ENCODE results near the gene HCFC1. TPM values are rescaled to one million over a fixed set of nuclear protein-coding genes. Genes with fewer than 3 reads are reported as not detected.

HCFC1 gene
- total and polyA plus RNA-seq, 9 of the 15 experiments (the other 6 are each of a cell fraction or from before 2014, with no cell fraction given): 2.8 to 133 (median 17.1) TPM

GRCh38 chrX:153945956-153946943, 25.4 kb downstream of the HCFC1 start (continued):
- no peak for TF ChIP-seq RERE (CRISPR knock-in tag; IDR thresholded peaks at IDR 0.05; ENCODE audit: borderline replicate concordance)
- TF ChIP-seq TCFL5 (CRISPR knock-in tag; conservative IDR thresholded peaks at IDR 0.05): no peak
- TF ChIP-seq U2AF2 (optimal IDR thresholded peaks at IDR 0.05; ENCODE audit: low read depth, low read length): no peak
- TF ChIP-seq CEBPB (tag; IDR thresholded peaks at IDR 0.05): no peak
- no peak for TF ChIP-seq ZNF217 (CRISPR knock-in tag; IDR thresholded peaks at IDR 0.05)
- TF ChIP-seq ZNF277 (CRISPR knock-in tag; IDR thresholded peaks at IDR 0.05; ENCODE audit: borderline replicate concordance): no peak
- no peak for TF ChIP-seq ATF3 (IDR thresholded peaks at IDR 0.05)
- TF ChIP-seq ATF3 (CRISPR knock-in tag; conservative IDR thresholded peaks at IDR 0.05): no peak
- TF ChIP-seq NFXL1 (CRISPR knock-in tag; IDR thresholded peaks at IDR 0.05): no peak
- peak; percentile 42; the same call in 1 of the 2 replicates for TF ChIP-seq SUPT5H (IDR thresholded peaks at IDR 0.05)
- no peak for TF ChIP-seq LCOR (CRISPR knock-in tag; IDR thresholded peaks at IDR 0.05)
- TF ChIP-seq FOXA1 (IDR thresholded peaks at IDR 0.05; ENCODE audit: borderline replicate concordance): no peak
- TF ChIP-seq TEAD2 (tag; IDR thresholded peaks at IDR 0.05): no peak
- TF ChIP-seq ZNF146 (CRISPR knock-in tag; IDR thresholded peaks at IDR 0.05; ENCODE audit: unreplicated experiment): no peak
- TF ChIP-seq NR2C1 (IDR thresholded peaks at IDR 0.05): no peak
- no peak for TF ChIP-seq NR2C1 (tag; IDR thresholded peaks at IDR 0.05)
- TF ChIP-seq ZNF282 (CRISPR knock-in tag; IDR thresholded peaks at IDR 0.05): no peak
- TF ChIP-seq SNIP1 (IDR thresholded peaks at IDR 0.05; ENCODE audit: low read depth): no peak
